Stimulated activated CD4-positive, alpha-beta T cell treated with anti-CD3 and anti-CD28 coated beads, Interleukin-15, amount 100 ng/mL, for 24 hours (primary cell): ENCODE measurements around the gene C5AR2.
A peak's percentile ranks its signal among the peaks of the same experiment; 100 is the strongest.
"Not testable (repeated sequence)": the region's sequence is repeated elsewhere in the genome, so short reads cannot be mapped to it uniquely, and the experiment has no call there.

Source experiments
- DNase-seq: peaks from one replicate; pipeline ENCODE4 v3.0.0-alpha.2; 2020

Gene C5AR2

GRCh38 chr19:47331931-47332547 lies at the start of gene C5AR2:
TSS of gene C5AR2 (plus strand) at chr19:47332175. CDS start at chr19:47340800, 8,625 bp downstream.
- no peak for DNase-seq

DNA sequence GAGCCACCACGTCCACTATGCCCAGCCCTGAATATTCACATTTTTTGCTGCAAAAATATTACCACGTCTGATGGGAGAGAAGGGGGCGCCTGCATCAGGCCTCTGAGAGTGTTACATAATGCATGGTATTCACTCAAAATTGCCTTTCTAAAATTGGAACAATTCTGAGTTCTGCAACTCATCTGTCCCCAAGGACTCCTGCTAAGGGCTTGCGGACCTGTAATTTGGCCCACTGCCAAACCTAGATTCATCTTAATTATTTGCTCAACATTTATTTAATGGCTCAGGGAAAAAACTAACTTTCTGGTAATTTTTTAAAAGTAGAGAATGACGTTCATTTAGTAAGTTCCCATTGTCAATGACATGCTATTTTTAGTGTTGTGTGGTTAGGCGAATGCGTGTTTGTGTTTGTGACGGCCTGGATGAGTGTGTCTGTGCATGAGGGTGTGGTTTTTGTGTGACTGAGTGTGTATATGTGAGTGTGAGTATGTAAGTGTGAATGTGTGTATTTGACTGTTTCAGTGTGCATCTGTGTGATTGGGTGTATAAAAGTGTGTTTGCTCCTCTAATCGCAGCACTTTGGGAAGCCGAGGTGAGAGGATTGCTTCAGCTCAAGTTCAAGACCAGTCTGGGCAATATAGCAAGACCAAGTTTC lies 48.4 kb upstream of the C5AR2 start:
- DNase-seq = no peak

DNA sequence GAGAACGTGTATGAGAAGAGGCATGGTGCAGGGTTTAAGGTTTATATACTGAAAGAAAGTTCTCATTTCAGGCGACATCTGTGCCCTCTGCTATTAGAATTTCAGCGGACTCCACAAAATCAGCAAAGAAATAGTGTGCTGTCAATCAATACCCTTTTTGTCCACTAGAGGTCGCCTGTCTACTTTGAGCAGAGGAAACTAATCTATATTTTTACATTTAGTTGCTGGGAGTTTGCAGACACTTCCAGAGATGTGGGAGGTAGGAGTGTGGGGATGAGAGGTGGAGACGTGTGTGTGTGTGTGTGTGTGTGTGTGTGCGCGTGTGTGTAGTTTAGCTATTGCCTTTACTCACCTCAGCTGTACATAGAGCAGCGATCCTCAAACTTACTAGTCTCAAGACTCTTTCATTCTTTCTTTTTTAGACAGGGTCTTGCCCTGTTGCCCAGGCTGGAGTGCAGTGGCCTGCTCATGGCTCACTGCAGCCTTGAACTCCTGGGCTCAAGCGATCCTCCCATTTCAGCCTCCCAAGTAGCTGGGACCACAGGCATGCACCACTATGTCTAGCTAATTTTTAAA lies 47.6 kb upstream of the C5AR2 start:
- DNase-seq = peak; percentile 48

DNA sequence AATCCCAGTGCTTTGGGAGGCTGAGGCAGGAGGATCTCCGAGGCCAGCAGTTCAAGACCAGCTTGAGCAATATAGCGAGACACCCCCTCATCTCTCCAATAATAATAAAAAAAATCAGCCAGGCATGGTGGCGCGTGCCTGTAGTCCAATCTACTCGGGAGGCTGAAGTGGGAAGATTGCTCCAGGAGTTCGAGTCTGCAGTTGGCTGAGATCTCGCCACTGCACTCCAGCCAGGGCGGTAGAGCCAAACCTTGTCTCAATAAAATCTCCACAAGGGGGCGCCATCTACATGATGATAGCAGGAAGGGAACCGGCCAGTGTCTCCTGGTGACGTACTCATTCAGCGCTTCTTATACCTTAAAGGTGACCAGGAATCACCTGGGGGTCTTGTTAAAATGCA lies 35.9 kb upstream of the C5AR2 start:
- peak; percentile 84 for DNase-seq

DNA sequence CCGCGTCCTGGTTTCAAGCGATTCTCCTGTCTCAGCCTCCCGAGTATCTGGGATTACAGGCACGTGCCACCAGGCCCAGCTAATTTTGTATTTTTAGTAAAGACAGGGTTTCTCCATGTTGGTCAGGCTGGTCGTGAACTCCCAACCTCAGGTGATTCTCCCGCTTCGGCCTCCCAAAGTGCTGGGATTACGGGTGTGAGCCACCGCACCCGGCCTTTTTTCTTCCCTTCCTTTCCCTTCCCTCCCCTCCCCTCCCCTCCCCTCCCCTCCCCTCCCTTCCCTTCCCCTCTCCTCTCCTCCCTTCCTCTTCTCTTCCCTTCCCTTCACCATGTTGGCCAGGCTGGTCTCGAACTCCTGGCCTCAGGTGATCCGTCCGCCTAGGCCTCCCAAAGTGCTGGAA lies 31.1 kb upstream of the C5AR2 start:
- not testable (repeated sequence) for DNase-seq

- no peak for DNase-seq
Observed at GRCh38 chr19:47302249-47302648, 29.7 kb upstream of the C5AR2 start.

GRCh38 chr19:47303966-47304365 lies 28.0 kb upstream of the C5AR2 start:
- DNase-seq = no peak

DNA sequence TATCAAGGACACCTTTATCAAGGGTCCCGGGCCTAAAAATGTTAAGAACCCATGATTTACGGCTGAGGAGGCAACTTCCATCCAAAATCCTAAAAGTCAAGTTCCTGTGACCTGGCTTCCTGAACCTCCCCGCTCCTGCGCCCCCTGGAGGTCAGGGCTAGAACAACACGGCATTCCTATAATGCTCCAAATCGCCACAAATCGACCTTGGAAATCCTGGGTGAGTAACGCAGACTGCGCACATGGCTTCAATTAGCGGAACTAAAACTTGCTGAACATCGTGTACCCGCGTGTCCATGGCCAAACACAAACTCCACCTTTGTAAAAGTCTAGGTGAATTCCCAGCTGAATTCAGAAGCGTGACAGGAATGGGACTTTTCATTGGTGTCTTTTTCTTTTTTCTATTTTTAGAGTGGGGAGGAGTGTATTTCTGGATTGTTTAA lies 26.6 kb upstream of the C5AR2 start:
- DNase-seq = peak; percentile 71

- DNase-seq = no peak
Observed at GRCh38 chr19:47306303-47306702, 25.7 kb upstream of the C5AR2 start.

DNA sequence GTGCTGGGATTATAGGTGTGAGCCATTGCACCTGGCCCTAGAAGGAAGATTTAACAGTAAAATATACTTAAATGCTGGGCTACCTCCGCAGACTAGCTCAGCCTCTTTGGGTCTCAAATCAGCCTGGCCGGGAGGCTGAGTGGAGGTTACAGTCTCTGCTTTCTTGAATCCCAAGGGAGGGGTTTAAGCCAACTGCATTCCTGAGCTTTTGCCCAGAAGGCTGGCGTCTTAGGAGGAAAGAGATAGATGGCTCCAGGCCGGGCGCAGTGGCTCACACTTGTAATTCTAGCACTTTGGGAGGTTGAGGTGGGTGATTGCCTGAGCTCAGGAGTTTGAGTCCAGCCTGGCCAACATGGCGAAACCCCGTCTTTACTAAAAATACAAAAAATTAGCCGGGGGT lies 22.9 kb upstream of the C5AR2 start:
- DNase-seq = no peak

GRCh38 chr19:47309608-47310007 lies 22.4 kb upstream of the C5AR2 start, which contains the start of gene C5AR1:
TSS of gene C5AR1 (plus strand) at chr19:47309861. CDS start at chr19:47309896, 35 bp downstream.
- no peak for DNase-seq

GRCh38 chr19:47310323-47310722 lies 21.7 kb upstream of the C5AR2 start:
- DNase-seq = no peak

GRCh38 chr19:47310819-47311218 lies 21.2 kb upstream of the C5AR2 start:
- no peak for DNase-seq

- DNase-seq = no peak
Observed at GRCh38 chr19:47312366-47313006, 19.5 kb upstream of the C5AR2 start.

- no peak for DNase-seq
Observed at GRCh38 chr19:47313754-47314295, 18.1 kb upstream of the C5AR2 start.

- DNase-seq = peak; percentile 41
Observed at GRCh38 chr19:47315125-47315821, 16.7 kb upstream of the C5AR2 start.

- DNase-seq = no peak
Observed at GRCh38 chr19:47316513-47316912, 15.5 kb upstream of the C5AR2 start.

DNA sequence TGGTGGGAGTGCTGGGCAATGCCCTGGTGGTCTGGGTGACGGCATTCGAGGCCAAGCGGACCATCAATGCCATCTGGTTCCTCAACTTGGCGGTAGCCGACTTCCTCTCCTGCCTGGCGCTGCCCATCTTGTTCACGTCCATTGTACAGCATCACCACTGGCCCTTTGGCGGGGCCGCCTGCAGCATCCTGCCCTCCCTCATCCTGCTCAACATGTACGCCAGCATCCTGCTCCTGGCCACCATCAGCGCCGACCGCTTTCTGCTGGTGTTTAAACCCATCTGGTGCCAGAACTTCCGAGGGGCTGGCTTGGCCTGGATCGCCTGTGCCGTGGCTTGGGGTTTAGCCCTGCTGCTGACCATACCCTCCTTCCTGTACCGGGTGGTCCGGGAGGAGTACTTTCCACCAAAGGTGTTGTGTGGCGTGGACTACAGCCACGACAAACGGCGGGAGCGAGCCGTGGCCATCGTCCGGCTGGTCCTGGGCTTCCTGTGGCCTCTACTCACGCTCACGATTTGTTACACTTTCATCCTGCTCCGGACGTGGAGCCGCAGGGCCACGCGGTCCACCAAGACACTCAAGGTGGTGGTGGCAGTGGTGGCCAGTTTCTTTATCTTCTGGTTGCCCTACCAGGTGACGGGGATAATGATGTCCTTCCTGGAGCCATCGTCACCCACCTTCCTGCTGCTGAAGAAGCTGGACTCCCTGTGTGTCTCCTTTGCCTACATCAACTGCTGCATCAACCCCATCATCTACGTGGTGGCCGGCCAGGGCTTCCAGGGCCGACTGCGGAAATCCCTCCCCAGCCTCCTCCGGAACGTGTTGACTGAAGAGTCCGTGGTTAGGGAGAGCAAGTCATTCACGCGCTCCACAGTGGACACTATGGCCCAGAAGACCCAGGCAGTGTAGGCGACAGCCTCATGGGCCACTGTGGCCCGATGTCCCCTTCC lies 11.8 kb upstream of the C5AR2 start:
- DNase-seq = no peak

DNA sequence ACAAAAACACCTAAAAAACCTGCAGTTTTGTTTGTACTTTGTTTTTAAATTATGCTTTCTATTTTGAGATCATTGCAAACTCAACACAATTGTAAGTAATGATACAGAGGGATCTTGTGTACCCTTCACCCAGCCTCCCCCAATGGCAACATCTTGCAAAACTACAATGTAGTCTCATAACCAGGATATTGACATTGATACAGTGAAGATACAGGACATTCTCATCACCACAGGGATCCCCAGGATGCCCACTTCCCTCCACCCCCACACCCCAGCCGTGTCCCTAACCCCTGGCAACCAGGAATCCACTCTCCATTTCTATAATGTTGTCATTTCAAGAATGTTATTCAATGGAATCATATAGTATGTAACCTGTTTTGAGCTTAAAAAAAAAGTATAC lies 10.3 kb upstream of the C5AR2 start:
- no peak for DNase-seq

- DNase-seq = no peak
Observed at GRCh38 chr19:47322058-47322457, 9.9 kb upstream of the C5AR2 start.

DNA sequence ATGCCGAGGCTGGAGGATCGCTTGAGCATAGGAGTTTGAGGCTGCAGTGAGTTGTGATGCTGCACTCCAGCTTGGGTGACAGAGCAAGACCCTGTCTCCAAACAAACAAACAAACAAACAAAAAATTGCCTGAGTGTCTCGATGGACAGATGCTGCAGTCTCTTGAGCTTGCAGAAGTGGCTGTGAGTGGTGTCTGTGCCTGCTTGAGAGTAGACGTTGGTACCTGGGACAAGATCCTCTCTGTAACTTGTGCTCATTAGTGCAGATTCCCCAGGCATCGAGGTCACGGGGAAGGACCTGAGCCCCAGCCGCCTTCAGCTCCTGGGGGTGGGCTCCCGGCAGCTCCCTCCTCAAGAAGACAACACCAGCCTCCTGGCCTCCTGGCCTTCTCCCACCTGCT lies 8.6 kb upstream of the C5AR2 start:
- DNase-seq = no peak

GRCh38 chr19:47323872-47324271 lies 8.1 kb upstream of the C5AR2 start:
- DNase-seq = no peak
